Kidney (tissue), 22 donors: ENCODE measurements around the gene PWWP2A. TPM values are rescaled to one million over a fixed set of nuclear protein-coding genes. Genes with fewer than 3 reads are reported as not detected.
A peak's percentile ranks its signal among the peaks of the same experiment; 100 is the strongest.

Experiments
- DNase-seq, 5 donors: peaks; one replicate each; pipeline ENCODE4 v3.0.0-alpha.2; 2013 to 2020
- FAIRE-seq: peaks from 2 replicates; lab custom pipeline; 2012; peaks lifted over from hg19 to GRCh38; lab: Jason Lieb, UNC
- H3K27ac ChIP-seq, 2 donors: one replicate each; pipeline ENCODE4 v1.7.0; 2013; ENCODE audit warnings: low read depth in 2 of 2, low read length in 2 of 2, inconsistent platforms in 1 of 2
- H3K27me3 ChIP-seq: one replicate; pipeline ENCODE4 v1.7.1; 2013; ENCODE audit warnings: low read length, inconsistent platforms; ENCODE audit not compliant: control insufficient read depth, insufficient read depth
- H3K36me3 ChIP-seq, 3 donors: one replicate each; pipeline versions ENCODE4 v1.7.0 to v1.7.1; 2013; ENCODE audit warnings: low read length in 3 of 3, control low read depth in 1 of 3, inconsistent platforms in 1 of 3; ENCODE audit not compliant: insufficient read depth in 3 of 3, control insufficient read depth in 2 of 3
- H3K4me1 ChIP-seq, 3 donors: one replicate each; pipeline versions ENCODE4 v1.7.0 to v1.7.1; 2013; ENCODE audit warnings: low read length in 3 of 3, inconsistent platforms in 1 of 3, low read depth in 1 of 3; ENCODE audit not compliant: control insufficient read depth in 2 of 3, insufficient read depth in 2 of 3
- H3K4me3 ChIP-seq, 3 donors: one replicate each; pipeline versions ENCODE4 v1.7.0 to v1.8.1; 2013; ENCODE audit warnings: low read length in 3 of 3, control low read depth in 1 of 3, inconsistent platforms in 1 of 3
- H3K9ac ChIP-seq, 3 donors: one replicate each; pipeline versions ENCODE4 v1.7.0 to v1.7.1; 2013; ENCODE audit warnings: low read length in 3 of 3, control low read depth in 1 of 3, inconsistent platforms in 1 of 3
- H3K9me3 ChIP-seq, 3 donors: one replicate each; pipeline versions ENCODE4 v1.7.0 to v1.7.1; 2013; ENCODE audit warnings: low read length in 3 of 3, control low read depth in 1 of 3, inconsistent platforms in 1 of 3; ENCODE audit not compliant: control insufficient read depth in 2 of 3, insufficient read depth in 1 of 3
- intact Hi-C: fragments of 100-400 bp; cut with DNase I; formaldehyde crosslinking; loops from one replicate; pipeline ENCODE4 v1.11.1; 2022
- long read RNA-seq, 10 donors: library from polyadenylated mRNA in 1 of 10; unstranded in 1 of 10; transcript quantifications; one replicate each; pipeline ENCODE4 v2.0.0 and lab custom pipeline, GENCODE V29; 2021 to 2026
- polyA plus RNA-seq: library from polyadenylated mRNA; stranded (reverse); fragments of 350-450 nt; fragmentation: Illumina TruSeq; extraction: RNeasy Lipid Tissue Mini Kit (QIAGEN cat#74804); gene quantifications from one replicate; pipeline ENCODE4 v1.2.3, GENCODE V29; 2014; ENCODE audit warnings: low read depth, low replicate concordance; ENCODE audit not compliant: insufficient read depth
- total RNA-seq: library from RNA; stranded (reverse); fragmentation: NEBNext Ultra II Directional; extraction: Animal tissue kit (Norgen Biotek cat#: 25700); gene quantifications from one replicate; pipeline ENCODE4 v1.2.1, GENCODE V29; 2021
- TF ChIP-seq, protein P1 (sequence below): IDR thresholded peaks from 3 replicates; pipeline ENCODE4 v1.5.1; 2012; ENCODE audit warnings: mild to moderate bottlenecking, moderate library complexity, borderline replicate concordance; ENCODE audit not compliant: insufficient read depth; ENCODE audit errors: extremely low read depth
- donor health status: control.
- donor health status: control.
- donor health status: control.
- donor health status: control.
- donor health status: control.
- donor health status: DM: yes; HTN: yes; CAD: no.
- donor health status: Normal renal cell carcinoma (clear cell type).

Gene PWWP2A, protein sequence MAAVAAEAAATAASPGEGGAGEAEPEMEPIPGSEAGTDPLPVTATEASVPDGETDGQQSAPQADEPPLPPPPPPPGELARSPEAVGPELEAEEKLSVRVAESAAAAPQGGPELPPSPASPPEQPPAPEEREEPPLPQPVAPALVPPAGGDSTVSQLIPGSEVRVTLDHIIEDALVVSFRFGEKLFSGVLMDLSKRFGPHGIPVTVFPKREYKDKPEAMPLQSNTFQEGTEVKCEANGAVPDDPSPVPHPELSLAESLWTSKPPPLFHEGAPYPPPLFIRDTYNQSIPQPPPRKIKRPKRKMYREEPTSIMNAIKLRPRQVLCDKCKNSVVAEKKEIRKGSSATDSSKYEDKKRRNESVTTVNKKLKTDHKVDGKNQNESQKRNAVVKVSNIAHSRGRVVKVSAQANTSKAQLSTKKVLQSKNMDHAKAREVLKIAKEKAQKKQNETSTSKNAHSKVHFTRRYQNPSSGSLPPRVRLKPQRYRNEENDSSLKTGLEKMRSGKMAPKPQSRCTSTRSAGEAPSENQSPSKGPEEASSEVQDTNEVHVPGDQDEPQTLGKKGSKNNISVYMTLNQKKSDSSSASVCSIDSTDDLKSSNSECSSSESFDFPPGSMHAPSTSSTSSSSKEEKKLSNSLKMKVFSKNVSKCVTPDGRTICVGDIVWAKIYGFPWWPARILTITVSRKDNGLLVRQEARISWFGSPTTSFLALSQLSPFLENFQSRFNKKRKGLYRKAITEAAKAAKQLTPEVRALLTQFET
- total RNA-seq (21.6 TPM), polyA plus RNA-seq (6.3 TPM)
- long read RNA-seq, donor 1, transcript PWWP2A-201 (2 exons, 3,346 nt): major isoform, 5 of 5 reads
- long read RNA-seq, donor 1, partial matches to known transcripts: 0 of 5 reads
- long read RNA-seq, donor 1, other reads (novel, unspliced or antisense): 0 of 5 reads
- long read RNA-seq, donor 2, transcript PWWP2A-201 (2 exons, 3,346 nt): major isoform, 6 of 7 reads
- long read RNA-seq, donor 2, partial matches to known transcripts: 0 of 7 reads
- long read RNA-seq, donor 2, other reads (novel, unspliced or antisense): 0 of 7 reads
- long read RNA-seq, donor 3, transcript PWWP2A-201 (2 exons, 3,346 nt): major isoform, 5 of 201 reads
- long read RNA-seq, donor 3, partial matches to known transcripts: 178 of 201 reads
- long read RNA-seq, donor 3, other reads (novel, unspliced or antisense): 15 of 201 reads
- long read RNA-seq, donor 4, transcript PWWP2A-201 (2 exons, 3,346 nt): major isoform, 8 of 12 reads
- long read RNA-seq, donor 4, partial matches to known transcripts: 0 of 12 reads
- long read RNA-seq, donor 4, other reads (novel, unspliced or antisense): 0 of 12 reads
- long read RNA-seq, donor 5, partial matches to known transcripts: 0 of 1 reads
- long read RNA-seq, donor 5, other reads (novel, unspliced or antisense): 0 of 1 reads
- long read RNA-seq, donor 6, partial matches to known transcripts: 0 of 1 reads
- long read RNA-seq, donor 6, other reads (novel, unspliced or antisense): 0 of 1 reads
- long read RNA-seq, donor 7, partial matches to known transcripts: 0 of 14 reads
- long read RNA-seq, donor 7, other reads (novel, unspliced or antisense): 6 of 14 reads
- long read RNA-seq, donor 8, transcript PWWP2A-201 (2 exons, 3,346 nt): major isoform, 6 of 7 reads
- long read RNA-seq, donor 8, partial matches to known transcripts: 0 of 7 reads
- long read RNA-seq, donor 8, other reads (novel, unspliced or antisense): 0 of 7 reads
- long read RNA-seq, donor 9, partial matches to known transcripts: 88 of 90 reads
- long read RNA-seq, donor 9, other reads (novel, unspliced or antisense): 0 of 90 reads
- long read RNA-seq, donor 10, partial matches to known transcripts: 0 of 9 reads
- long read RNA-seq, donor 10, other reads (novel, unspliced or antisense): 0 of 9 reads

DNA sequence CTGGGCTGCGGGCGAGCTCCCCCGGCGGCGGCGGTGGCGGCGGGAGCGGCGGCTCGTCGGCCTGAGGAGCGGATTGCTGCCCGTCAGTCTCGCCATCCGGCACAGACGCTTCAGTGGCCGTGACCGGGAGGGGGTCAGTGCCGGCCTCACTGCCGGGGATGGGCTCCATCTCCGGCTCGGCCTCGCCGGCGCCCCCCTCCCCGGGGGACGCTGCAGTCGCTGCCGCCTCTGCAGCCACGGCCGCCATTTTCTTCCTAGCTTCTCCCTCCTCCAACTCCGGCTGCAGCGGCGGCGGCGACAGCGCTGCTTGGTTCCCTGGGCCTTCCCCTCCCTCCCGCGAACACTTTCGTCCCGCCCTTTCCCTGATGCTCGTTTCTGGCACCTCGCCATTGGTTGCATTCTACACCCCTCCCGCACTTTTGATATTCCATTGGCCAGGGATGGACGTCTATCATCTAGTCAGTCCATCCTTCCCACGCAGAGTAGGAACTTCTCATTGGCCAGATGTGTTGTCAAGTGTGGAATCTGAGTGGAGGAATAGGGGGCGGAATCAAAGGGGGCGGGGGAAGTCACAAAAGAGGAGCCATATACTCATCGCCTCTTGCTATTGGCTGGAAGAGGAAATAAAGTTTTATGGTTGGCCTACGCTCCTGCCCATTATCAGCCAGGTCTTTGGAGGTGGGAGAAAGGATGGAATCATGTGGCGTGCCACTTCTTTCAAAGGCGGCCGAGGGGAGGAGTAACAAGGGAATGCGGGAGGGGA lies at the start of gene PWWP2A:
Gene PWWP2A, minus strand, starts transcription at position 309 of the 763 bp plus-strand sequence. Its CDS starts 62 bp downstream, at position 247.
- DNase-seq (peak; percentile 99 to 100 (median 100)), FAIRE-seq (peak; percentile 99)
- Histone ChIP-seq H3K36me3 (no peaks in the 10 kb centered on the region), H3K27ac (peak within 1 kb of the TSS; percentile 93 to 96), H3K9ac (peak within 1 kb of the TSS; percentile 47 to 89 (median 81)), H3K27me3 (no peaks in the 10 kb centered on the region), H3K4me3 (peak within 1 kb of the TSS; percentile 68 to 87 (median 77)), H3K9me3 (no peaks in the 10 kb centered on the region), H3K4me1 (no peaks in the 10 kb centered on the region)
- TF ChIP-seq, protein P1, sequence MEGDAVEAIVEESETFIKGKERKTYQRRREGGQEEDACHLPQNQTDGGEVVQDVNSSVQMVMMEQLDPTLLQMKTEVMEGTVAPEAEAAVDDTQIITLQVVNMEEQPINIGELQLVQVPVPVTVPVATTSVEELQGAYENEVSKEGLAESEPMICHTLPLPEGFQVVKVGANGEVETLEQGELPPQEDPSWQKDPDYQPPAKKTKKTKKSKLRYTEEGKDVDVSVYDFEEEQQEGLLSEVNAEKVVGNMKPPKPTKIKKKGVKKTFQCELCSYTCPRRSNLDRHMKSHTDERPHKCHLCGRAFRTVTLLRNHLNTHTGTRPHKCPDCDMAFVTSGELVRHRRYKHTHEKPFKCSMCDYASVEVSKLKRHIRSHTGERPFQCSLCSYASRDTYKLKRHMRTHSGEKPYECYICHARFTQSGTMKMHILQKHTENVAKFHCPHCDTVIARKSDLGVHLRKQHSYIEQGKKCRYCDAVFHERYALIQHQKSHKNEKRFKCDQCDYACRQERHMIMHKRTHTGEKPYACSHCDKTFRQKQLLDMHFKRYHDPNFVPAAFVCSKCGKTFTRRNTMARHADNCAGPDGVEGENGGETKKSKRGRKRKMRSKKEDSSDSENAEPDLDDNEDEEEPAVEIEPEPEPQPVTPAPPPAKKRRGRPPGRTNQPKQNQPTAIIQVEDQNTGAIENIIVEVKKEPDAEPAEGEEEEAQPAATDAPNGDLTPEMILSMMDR: no peak
- intact Hi-C loops: no loop called here

DNA sequence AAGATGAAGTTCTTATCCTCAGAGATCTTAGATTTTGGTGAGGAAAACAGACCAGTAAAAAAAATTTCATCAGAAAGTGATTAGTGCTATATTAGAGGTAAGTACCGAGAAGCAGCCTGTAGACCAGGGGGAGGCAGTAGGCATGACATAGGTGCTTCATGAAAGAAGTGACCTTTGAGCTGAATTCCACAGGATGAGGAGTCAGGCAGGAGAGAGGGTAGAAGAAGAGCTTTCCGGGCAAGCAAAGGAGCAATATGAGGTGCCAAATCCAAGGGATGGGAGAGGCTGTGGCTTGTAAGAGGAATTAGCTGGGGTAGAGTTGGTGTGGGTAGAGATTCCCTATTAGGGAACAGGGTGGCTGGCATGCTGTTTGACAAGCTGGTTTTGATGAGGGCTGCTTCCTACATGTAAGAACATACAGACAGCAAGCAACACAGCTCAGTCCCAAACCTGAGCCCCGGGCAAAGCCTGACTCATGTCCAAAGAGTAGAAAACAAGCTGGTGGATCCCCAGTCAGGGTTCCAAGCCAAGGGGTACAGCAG lies 48.4 kb upstream of the PWWP2A start:
- FAIRE-seq (no peak), DNase-seq (no peak)
- no peak overlapping the region for H3K4me3 ChIP-seq
- intact Hi-C loops: no loop called here
- H3K4me1 ChIP-seq: peaks cover 0 to 8% (median 0%) of the 10 kb centered on the region in 3 donors
- no peaks in the 10 kb centered on the region for H3K36me3 ChIP-seq
- H3K27me3 ChIP-seq: no peaks in the 10 kb centered on the region
- H3K27ac ChIP-seq: no peak overlapping the region
- TF ChIP-seq, protein P1: no peak
- no peak overlapping the region for H3K9ac ChIP-seq
- no peaks in the 10 kb centered on the region for H3K9me3 ChIP-seq
